Measurements from ENCODE around the gene NETO2.
A peak's percentile ranks its signal among the peaks of the same experiment; 100 is the strongest.

The NETO2 gene

DNA sequence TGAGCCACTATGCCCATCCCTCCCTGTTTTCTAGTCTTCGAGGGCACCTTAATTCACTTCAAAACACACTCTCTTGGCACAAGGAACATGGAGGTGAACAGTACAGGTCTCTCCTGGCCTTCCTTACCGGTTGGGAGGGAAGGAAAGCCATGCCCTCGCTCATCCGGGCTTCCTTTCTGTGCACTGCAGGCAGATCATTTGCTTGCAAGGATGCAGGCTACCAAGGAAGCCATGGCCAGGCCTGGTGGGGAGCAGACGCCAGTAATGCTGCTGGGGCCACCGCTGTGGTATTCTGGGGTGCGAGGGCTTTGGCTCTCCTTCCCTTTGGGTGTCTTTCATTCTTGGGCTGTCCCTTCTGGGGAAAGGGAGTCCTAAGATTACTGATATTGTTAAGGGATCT is 89.4 kb downstream of the NETO2 start:
- H3K27ac ChIP-seq (ENCODE audit: low read length, poor library complexity, severe bottlenecking) = no peak overlapping the region
- no peak overlapping the region for H2BK15ac ChIP-seq (ENCODE audit: low read depth, poor library complexity, severe bottlenecking)
- no peak overlapping the region for H2AFZ ChIP-seq (ENCODE audit: low read depth, low read length)
- no peaks in the 10 kb centered on the region for H3K36me3 ChIP-seq (ENCODE audit: control insufficient read depth in 1 of 2, insufficient read depth in 2 of 2, low read depth in 1 of 2, low read length in 2 of 2)
- no peak overlapping the region for H4K8ac ChIP-seq (ENCODE audit: low read length)
- no peak overlapping the region for H2AK5ac ChIP-seq (ENCODE audit: low read length, severe bottlenecking)
- DNase-seq = no peak
- no peak overlapping the region for H2BK120ac ChIP-seq (ENCODE audit: low read depth, low read length)
- no peak overlapping the region for H2BK12ac ChIP-seq (ENCODE audit: low read length in 2 of 2)
- no peak overlapping the region for H3K9ac ChIP-seq (ENCODE audit: low read length)
- H3K9me3 ChIP-seq (ENCODE audit: control insufficient read depth, low read length) = no peaks in the 10 kb centered on the region
- WGBS = 85% methylated on average over 7 of the region's 7 CpGs
- H3K4me2 ChIP-seq (ENCODE audit: low read length, poor library complexity, severe bottlenecking) = no peak overlapping the region
- H3K27me3 ChIP-seq (ENCODE audit: control insufficient read depth in 1 of 2, insufficient read depth in 1 of 2, low read length in 2 of 2) = peaks cover 10 to 37% of the 10 kb centered on the region in 2 experiments
- no peak overlapping the region for H3K4ac ChIP-seq (ENCODE audit: low read depth in 1 of 2, low read length in 2 of 2)
- no peak overlapping the region for H2BK5ac ChIP-seq (ENCODE audit: low read depth, low read length, poor library complexity, severe bottlenecking)
- H3K79me1 ChIP-seq (replicated peaks; ENCODE audit: low read length, poor library complexity, severe bottlenecking) = no peaks in the 10 kb centered on the region
- H4K91ac ChIP-seq (ENCODE audit: low read length) = no peak overlapping the region
- no peak overlapping the region for H3K23ac ChIP-seq (ENCODE audit: low read length in 2 of 2)
- peaks cover 1% of the 10 kb centered on the region for H3K4me1 ChIP-seq (ENCODE audit: control insufficient read depth, insufficient read depth, low read depth, low read length)
- H3K14ac ChIP-seq (ENCODE audit: low read length in 2 of 2) = no peak overlapping the region
- no peak overlapping the region for H3K18ac ChIP-seq (ENCODE audit: low read depth in 1 of 2, low read length in 2 of 2)
- no peak overlapping the region for H3K4me3 ChIP-seq (ENCODE audit: insufficient read depth in 1 of 2, low read depth in 1 of 2, low read length in 2 of 2)

GRCh38 chr16:47053895-47054294 is 89.8 kb downstream of the NETO2 start:
- H2BK12ac ChIP-seq (ENCODE audit: low read length in 2 of 2) = no peak overlapping the region
- 94% methylated on average over 5 of the region's 5 CpGs for WGBS
- H4K8ac ChIP-seq (ENCODE audit: low read length) = no peak overlapping the region

GRCh38 chr16:47052666-47053640 is 90.8 kb downstream of the NETO2 start:
- Histone ChIP-seq H3K4me3 (ENCODE audit: insufficient read depth in 1 of 2, low read depth in 1 of 2, low read length in 2 of 2) (no peak overlapping the region), H3K14ac (ENCODE audit: low read length in 2 of 2) (no peak overlapping the region), H3K27ac (ENCODE audit: low read length, poor library complexity, severe bottlenecking) (no peak overlapping the region), H2AFZ (ENCODE audit: low read depth, low read length) (no peak overlapping the region), H3K9ac (ENCODE audit: low read length) (no peak overlapping the region), H2BK5ac (ENCODE audit: low read depth, low read length, poor library complexity, severe bottlenecking) (no peak overlapping the region), H3K4me1 (ENCODE audit: control insufficient read depth, insufficient read depth, low read depth, low read length) (peaks cover 1% of the 10 kb centered on the region), H4K8ac (ENCODE audit: low read length) (no peak overlapping the region), H3K4ac (ENCODE audit: low read depth in 1 of 2, low read length in 2 of 2) (no peak overlapping the region), H2BK120ac (ENCODE audit: low read depth, low read length) (no peak overlapping the region), H4K91ac (ENCODE audit: low read length) (no peak overlapping the region), H2BK15ac (ENCODE audit: low read depth, poor library complexity, severe bottlenecking) (peak overlapping the region; percentile 54), H3K79me1 (replicated peaks; ENCODE audit: low read length, poor library complexity, severe bottlenecking) (no peaks in the 10 kb centered on the region), H3K18ac (ENCODE audit: low read depth in 1 of 2, low read length in 2 of 2) (no peak overlapping the region), H3K27me3 (ENCODE audit: control insufficient read depth in 1 of 2, insufficient read depth in 1 of 2, low read length in 2 of 2) (peaks cover 17 to 41% of the 10 kb centered on the region in 2 experiments), H2AK5ac (ENCODE audit: low read length, severe bottlenecking) (no peak overlapping the region), H3K9me3 (ENCODE audit: control insufficient read depth, low read length) (no peaks in the 10 kb centered on the region), H2BK12ac (ENCODE audit: low read length in 2 of 2) (no peak overlapping the region), H3K23ac (ENCODE audit: low read length in 2 of 2) (no peak overlapping the region), H3K4me2 (ENCODE audit: low read length, poor library complexity, severe bottlenecking) (no peak overlapping the region), H3K36me3 (ENCODE audit: control insufficient read depth in 1 of 2, insufficient read depth in 2 of 2, low read depth in 1 of 2, low read length in 2 of 2) (no peaks in the 10 kb centered on the region)
- DNase-seq = no peak
- WGBS = 92% methylated on average over 12 of the region's 13 CpGs

More at GRCh38 chr16:47053895-47054294, 89.8 kb downstream of the NETO2 start:
- Histone ChIP-seq H2BK15ac (ENCODE audit: low read depth, poor library complexity, severe bottlenecking) (no peak overlapping the region), H3K18ac (ENCODE audit: low read depth in 1 of 2, low read length in 2 of 2) (no peak overlapping the region), H2BK5ac (ENCODE audit: low read depth, low read length, poor library complexity, severe bottlenecking) (no peak overlapping the region), H3K14ac (ENCODE audit: low read length in 2 of 2) (no peak overlapping the region), H3K9ac (ENCODE audit: low read length) (no peak overlapping the region), H3K4me2 (ENCODE audit: low read length, poor library complexity, severe bottlenecking) (no peak overlapping the region), H4K91ac (ENCODE audit: low read length) (no peak overlapping the region), H3K27me3 (ENCODE audit: control insufficient read depth in 1 of 2, insufficient read depth in 1 of 2, low read length in 2 of 2) (peaks cover 14 to 34% of the 10 kb centered on the region in 2 experiments), H3K79me1 (replicated peaks; ENCODE audit: low read length, poor library complexity, severe bottlenecking) (no peaks in the 10 kb centered on the region), H3K4me3 (ENCODE audit: insufficient read depth in 1 of 2, low read depth in 1 of 2, low read length in 2 of 2) (no peak overlapping the region), H3K36me3 (ENCODE audit: control insufficient read depth in 1 of 2, insufficient read depth in 2 of 2, low read depth in 1 of 2, low read length in 2 of 2) (no peaks in the 10 kb centered on the region), H2AK5ac (ENCODE audit: low read length, severe bottlenecking) (no peak overlapping the region), H3K23ac (ENCODE audit: low read length in 2 of 2) (no peak overlapping the region), H2AFZ (ENCODE audit: low read depth, low read length) (no peak overlapping the region), H3K9me3 (ENCODE audit: control insufficient read depth, low read length) (no peaks in the 10 kb centered on the region), H2BK120ac (ENCODE audit: low read depth, low read length) (no peak overlapping the region), H3K4ac (ENCODE audit: low read depth in 1 of 2, low read length in 2 of 2) (no peak overlapping the region), H3K4me1 (ENCODE audit: control insufficient read depth, insufficient read depth, low read depth, low read length) (peaks cover 1% of the 10 kb centered on the region), H3K27ac (ENCODE audit: low read length, poor library complexity, severe bottlenecking) (no peak overlapping the region)
- DNase-seq = no peak

DNA sequence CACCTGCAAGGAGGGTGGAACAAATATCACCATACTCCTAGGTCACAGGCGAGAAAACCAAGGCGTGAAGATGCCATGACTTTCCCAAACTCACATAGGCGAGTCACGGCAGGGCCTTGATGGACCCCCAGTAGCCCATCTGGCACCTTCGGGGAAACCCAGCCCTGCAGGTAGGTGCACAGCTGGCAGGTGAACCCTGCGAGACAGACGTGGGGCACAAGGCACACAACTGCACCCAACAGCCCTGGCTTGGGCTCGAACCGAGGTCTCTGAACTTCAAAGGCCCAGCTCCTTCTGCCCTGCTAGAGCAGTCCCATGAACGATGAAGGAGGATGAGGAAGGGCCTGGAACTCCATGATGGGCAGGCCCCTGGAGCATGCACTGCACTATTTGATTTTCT is 92.7 kb downstream of the NETO2 start:
- H4K91ac ChIP-seq (ENCODE audit: low read length) = no peak overlapping the region
- no peak overlapping the region for H3K18ac ChIP-seq (ENCODE audit: low read depth in 1 of 2, low read length in 2 of 2)
- H2BK12ac ChIP-seq (ENCODE audit: low read length in 2 of 2) = no peak overlapping the region
- H3K23ac ChIP-seq (ENCODE audit: low read length in 2 of 2) = no peak overlapping the region
- no peaks in the 10 kb centered on the region for H3K79me1 ChIP-seq (replicated peaks; ENCODE audit: low read length, poor library complexity, severe bottlenecking)
- no peak overlapping the region for H3K14ac ChIP-seq (ENCODE audit: low read length in 2 of 2)
- H2AK5ac ChIP-seq (ENCODE audit: low read length, severe bottlenecking) = no peak overlapping the region
- H2BK120ac ChIP-seq (ENCODE audit: low read depth, low read length) = no peak overlapping the region
- no peaks in the 10 kb centered on the region for H3K36me3 ChIP-seq (ENCODE audit: control insufficient read depth in 1 of 2, insufficient read depth in 2 of 2, low read depth in 1 of 2, low read length in 2 of 2)
- H3K4me2 ChIP-seq (ENCODE audit: low read length, poor library complexity, severe bottlenecking) = no peak overlapping the region
- no peak overlapping the region for H2AFZ ChIP-seq (ENCODE audit: low read depth, low read length)
- no peak overlapping the region for H3K4me3 ChIP-seq (ENCODE audit: insufficient read depth in 1 of 2, low read depth in 1 of 2, low read length in 2 of 2)
- H2BK15ac ChIP-seq (ENCODE audit: low read depth, poor library complexity, severe bottlenecking) = no peak overlapping the region
- H3K4ac ChIP-seq (ENCODE audit: low read depth in 1 of 2, low read length in 2 of 2) = no peak overlapping the region
- no peak for DNase-seq
- H4K8ac ChIP-seq (ENCODE audit: low read length) = no peak overlapping the region
- H3K27ac ChIP-seq (ENCODE audit: low read length, poor library complexity, severe bottlenecking) = no peak overlapping the region
- no peak overlapping the region for H3K9ac ChIP-seq (ENCODE audit: low read length)
- no peaks in the 10 kb centered on the region for H3K9me3 ChIP-seq (ENCODE audit: control insufficient read depth, low read length)
- WGBS = 93% methylated on average over 10 of the region's 10 CpGs
- H3K27me3 ChIP-seq (ENCODE audit: control insufficient read depth in 1 of 2, insufficient read depth in 1 of 2, low read length in 2 of 2) = peaks cover 17 to 36% of the 10 kb centered on the region in 2 experiments
- peaks cover 1% of the 10 kb centered on the region for H3K4me1 ChIP-seq (ENCODE audit: control insufficient read depth, insufficient read depth, low read depth, low read length)
- no peak overlapping the region for H2BK5ac ChIP-seq (ENCODE audit: low read depth, low read length, poor library complexity, severe bottlenecking)
